Thymus (tissue), 11 donors: ENCODE results near the gene SCAF4. TPM values are rescaled to one million over a fixed set of nuclear protein-coding genes. Genes with fewer than 3 reads are reported as not detected.

Experiments used
- DNase-seq, 9 donors: peaks; one replicate each; pipeline ENCODE4 v3.0.0-alpha.2; 2013; ENCODE audit warnings: low spot score in 9 of 9, low read depth in 6 of 9, missing footprints in 1 of 9
- H3K27ac ChIP-seq, 2 donors: one replicate each; pipeline ENCODE4 v1.5.1; 2013; ENCODE audit warnings: control low read depth in 1 of 2, low read depth in 1 of 2, low read length in 1 of 2, mild to moderate bottlenecking in 1 of 2, moderate library complexity in 1 of 2
- H3K27me3 ChIP-seq, 2 donors: one replicate each; pipeline ENCODE4 v1.5.1; 2013; ENCODE audit warnings: low read length in 1 of 2; ENCODE audit not compliant: control insufficient read depth in 2 of 2, insufficient read depth in 1 of 2
- H3K36me3 ChIP-seq, 2 donors: one replicate each; pipeline ENCODE4 v1.5.1; 2013; ENCODE audit warnings: low read length in 1 of 2, mild to moderate bottlenecking in 1 of 2, moderate library complexity in 1 of 2; ENCODE audit not compliant: control insufficient read depth in 2 of 2, insufficient read depth in 2 of 2
- H3K4me1 ChIP-seq, 2 donors: one replicate each; pipeline ENCODE4 v1.5.1; 2013; ENCODE audit warnings: low read length in 2 of 2; ENCODE audit not compliant: control insufficient read depth in 2 of 2, insufficient read depth in 2 of 2
- H3K4me3 ChIP-seq, 2 donors: one replicate each; pipeline ENCODE4 v1.5.1; 2013; ENCODE audit warnings: low read length in 2 of 2, control low read depth in 1 of 2, mild to moderate bottlenecking in 1 of 2
- H3K9me3 ChIP-seq, 2 donors: one replicate each; pipeline ENCODE4 v1.5.1; 2013; ENCODE audit warnings: low read length in 1 of 2, mild to moderate bottlenecking in 1 of 2; ENCODE audit not compliant: control insufficient read depth in 2 of 2, insufficient read depth in 1 of 2
- WGBS: extraction: QIAGEN DNeasy Blood & Tissue Kit; methylation state at CpG from one replicate; pipeline ENCODE4 v1.1.7; 2013; 5-methylcytosine and 5-hydroxymethylcytosine counted together
- polyA plus RNA-seq: library from polyadenylated mRNA; stranded (reverse); fragments of 200-250 nt; gene quantifications from one replicate; pipeline ENCODE4 v1.2.3, GENCODE V29; 2013
- total RNA-seq: library from RNA; stranded (reverse); fragments of 120-200 nt; gene quantifications from one replicate; pipeline ENCODE4 v1.2.4, GENCODE V29; 2013
- donor health status: healthy.

The SCAF4 gene
- total and polyA plus RNA-seq, 2 donors: 5.2 to 17.3 TPM

- 97% methylated on average over 7 of the region's 7 CpGs for WGBS
Measured at GRCh38 chr21:31686272-31686915, 45.5 kb downstream of the SCAF4 start.

GRCh38 chr21:31684918-31685317, 47.0 kb downstream of the SCAF4 start:
- H3K4me3 ChIP-seq: no peak overlapping the region
- H3K27ac ChIP-seq: no peak overlapping the region
- H3K9me3 ChIP-seq: no peaks in the 10 kb centered on the region
- H3K36me3 ChIP-seq: peaks cover 38 to 62% of the 10 kb centered on the region in 2 donors
- DNase-seq: no peak
- no peaks in the 10 kb centered on the region for H3K27me3 ChIP-seq
- no peaks in the 10 kb centered on the region for H3K4me1 ChIP-seq
- WGBS: 97% methylated on average over 7 of the region's 7 CpGs

More at GRCh38 chr21:31686272-31686915, 45.5 kb downstream of the SCAF4 start:
- Histone ChIP-seq H3K27me3 (no peaks in the 10 kb centered on the region), H3K27ac (no peak overlapping the region), H3K36me3 (peaks cover 44 to 71% of the 10 kb centered on the region in 2 donors), H3K4me1 (no peaks in the 10 kb centered on the region), H3K4me3 (no peak overlapping the region), H3K9me3 (no peaks in the 10 kb centered on the region)
- no peak for DNase-seq

GRCh38 chr21:31683029-31683428, 48.9 kb downstream of the SCAF4 start:
- no peak for DNase-seq
- Histone ChIP-seq H3K27ac (no peak overlapping the region), H3K4me3 (no peak overlapping the region), H3K9me3 (no peaks in the 10 kb centered on the region), H3K36me3 (peaks cover 23 to 55% of the 10 kb centered on the region in 2 donors), H3K27me3 (no peaks in the 10 kb centered on the region), H3K4me1 (no peaks in the 10 kb centered on the region)
- over 99% methylated on average over 5 of the region's 5 CpGs for WGBS

- Histone ChIP-seq H3K4me3 (no peak overlapping the region), H3K27me3 (no peaks in the 10 kb centered on the region), H3K4me1 (no peaks in the 10 kb centered on the region), H3K36me3 (peaks cover 19 to 51% of the 10 kb centered on the region in 2 donors), H3K9me3 (no peaks in the 10 kb centered on the region), H3K27ac (no peak overlapping the region)
- no peak for DNase-seq
Measured at GRCh38 chr21:31682620-31683019, 49.3 kb downstream of the SCAF4 start.

GRCh38 chr21:31678478-31678877, 53.4 kb downstream of the SCAF4 start:
- no peak for DNase-seq
- H3K9me3 ChIP-seq: no peaks in the 10 kb centered on the region
- H3K27me3 ChIP-seq: no peaks in the 10 kb centered on the region
- WGBS: 98% methylated on average over 2 of the region's 2 CpGs
- peaks cover 0 to 25% of the 10 kb centered on the region in 2 donors for H3K36me3 ChIP-seq
- no peak overlapping the region for H3K27ac ChIP-seq
- H3K4me1 ChIP-seq: no peaks in the 10 kb centered on the region
- H3K4me3 ChIP-seq: no peak overlapping the region

- Histone ChIP-seq H3K4me3 (no peak overlapping the region), H3K27ac (no peak overlapping the region), H3K27me3 (no peaks in the 10 kb centered on the region), H3K36me3 (peaks cover 1 to 14% of the 10 kb centered on the region in 2 donors), H3K9me3 (no peaks in the 10 kb centered on the region), H3K4me1 (no peaks in the 10 kb centered on the region)
- WGBS: 99% methylated on average over 3 of the region's 3 CpGs
- DNase-seq: no peak
Measured at GRCh38 chr21:31677047-31677446, 54.9 kb downstream of the SCAF4 start.

- WGBS: 92% methylated on average over 2 of the region's 2 CpGs
Measured at GRCh38 chr21:31675960-31676359, 56.0 kb downstream of the SCAF4 start.

GRCh38 chr21:31675318-31675717, 56.6 kb downstream of the SCAF4 start:
- no peaks in the 10 kb centered on the region for H3K9me3 ChIP-seq
- H3K4me1 ChIP-seq: no peaks in the 10 kb centered on the region
- DNase-seq: no peak
- WGBS: 96% methylated on average over 7 of the region's 7 CpGs
- H3K27ac ChIP-seq: no peak overlapping the region
- no peak overlapping the region for H3K4me3 ChIP-seq
- H3K36me3 ChIP-seq: peaks cover 14 to 22% of the 10 kb centered on the region in 2 donors
- no peaks in the 10 kb centered on the region for H3K27me3 ChIP-seq

More at GRCh38 chr21:31675960-31676359, 56.0 kb downstream of the SCAF4 start:
- no peak overlapping the region for H3K4me3 ChIP-seq
- no peak for DNase-seq
- H3K27me3 ChIP-seq: no peaks in the 10 kb centered on the region
- peaks cover 11 to 22% of the 10 kb centered on the region in 2 donors for H3K36me3 ChIP-seq
- no peaks in the 10 kb centered on the region for H3K4me1 ChIP-seq
- H3K27ac ChIP-seq: no peak overlapping the region
- no peaks in the 10 kb centered on the region for H3K9me3 ChIP-seq

- Histone ChIP-seq H3K27me3 (no peaks in the 10 kb centered on the region), H3K36me3 (peaks cover 18 to 31% of the 10 kb centered on the region in 2 donors), H3K4me3 (no peak overlapping the region), H3K27ac (no peak overlapping the region), H3K4me1 (no peaks in the 10 kb centered on the region), H3K9me3 (no peaks in the 10 kb centered on the region)
- no peak for DNase-seq
- whole genome bisulfite sequencing: 97% methylated on average over 3 of the region's 3 CpGs
Measured at GRCh38 chr21:31673321-31673912, 58.5 kb downstream of the SCAF4 start.
